GM19025 (cell line): ENCODE measurements around the gene BLOC1S3.

Experiments used
- ATAC-seq: cut with Tn5 transposase; IDR thresholded peaks from one replicate; pipeline ENCODE4 v1.9.1; 2021; ENCODE audit warnings: mild to moderate bottlenecking, low read depth, moderate library complexity; ENCODE audit not compliant: unreplicated experiment

The BLOC1S3 gene

DNA sequence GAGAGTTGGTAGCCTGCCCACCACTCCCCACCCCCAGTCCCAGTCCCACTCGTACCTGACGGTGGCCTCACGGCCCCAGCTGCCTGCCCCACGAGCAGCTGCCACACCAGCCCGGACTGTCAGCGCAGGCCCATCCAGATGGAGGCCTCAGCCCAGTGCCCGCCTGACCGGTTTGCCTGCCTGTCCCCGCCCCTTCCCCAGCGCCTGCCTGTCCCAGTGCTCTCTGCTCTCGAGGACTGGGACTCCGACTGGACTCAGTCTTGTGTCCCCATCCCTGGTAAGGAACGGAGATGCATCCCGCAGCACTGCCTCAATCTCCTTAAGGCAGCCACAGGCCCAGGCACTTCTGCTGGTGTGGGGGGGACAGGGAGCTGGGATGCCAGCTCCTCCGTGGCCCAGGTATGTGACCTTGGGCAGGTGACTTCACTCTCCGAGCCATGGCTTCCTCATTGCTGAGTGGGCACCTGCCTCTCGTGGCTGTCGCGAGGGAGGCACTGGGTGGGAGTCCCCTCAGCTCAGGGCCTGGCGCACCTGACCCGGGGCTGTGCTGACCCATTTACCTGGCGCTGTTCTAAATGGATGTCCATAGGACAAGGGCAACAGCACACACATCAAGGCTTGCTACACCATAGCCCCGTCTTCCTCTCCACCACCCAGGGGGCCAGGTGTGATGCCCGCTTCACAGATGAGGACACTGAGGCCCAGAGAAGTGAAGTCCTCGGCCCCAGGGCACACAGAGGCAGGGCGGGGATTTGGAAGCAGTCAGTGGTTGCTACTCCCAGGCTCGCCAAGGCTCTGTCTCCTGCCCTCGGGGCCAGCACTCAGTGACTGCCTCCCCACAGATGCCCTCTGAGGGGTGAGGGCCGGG lies 17.5 kb upstream of the BLOC1S3 start, which contains the start of gene NKPD1:
TSS of gene NKPD1 (minus strand) at position 113 of the 868 bp plus-strand sequence. CDS start 832 bp downstream, outside the sequence.
- ATAC-seq, result no peak

- ATAC-seq, result no peak
These were observed 16.6 kb upstream of the BLOC1S3 start for GRCh38 chr19:45161738-45162607.

- ATAC-seq, result no peak
These were observed 15.9 kb upstream of the BLOC1S3 start for GRCh38 chr19:45162608-45163143.

DNA sequence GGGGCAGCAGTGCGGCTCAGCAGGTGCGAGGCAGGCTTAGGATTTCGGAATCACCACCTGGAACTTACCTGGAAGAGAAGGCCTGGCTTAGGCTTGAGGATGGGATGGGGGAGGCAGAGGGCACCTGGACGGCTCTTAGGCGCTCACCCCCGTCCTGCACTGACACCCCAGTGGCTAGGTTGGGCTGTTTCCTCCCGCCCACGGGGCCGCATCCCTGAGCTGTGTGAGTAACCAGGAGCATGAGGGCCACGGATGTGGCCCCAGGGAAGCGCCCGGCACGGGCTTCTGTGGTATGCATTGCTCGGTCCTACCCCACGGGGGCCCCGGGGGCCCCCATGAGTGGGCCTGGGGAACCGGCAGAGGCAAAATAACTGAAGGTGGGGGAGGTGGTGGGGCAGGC lies 15.4 kb upstream of the BLOC1S3 start:
- ATAC-seq, result no peak

- no peak for ATAC-seq
These were observed 14.7 kb upstream of the BLOC1S3 start for GRCh38 chr19:45163751-45164460.

GRCh38 chr19:45164577-45165335 lies 13.8 kb upstream of the BLOC1S3 start:
- peak; percentile 82 for ATAC-seq

DNA sequence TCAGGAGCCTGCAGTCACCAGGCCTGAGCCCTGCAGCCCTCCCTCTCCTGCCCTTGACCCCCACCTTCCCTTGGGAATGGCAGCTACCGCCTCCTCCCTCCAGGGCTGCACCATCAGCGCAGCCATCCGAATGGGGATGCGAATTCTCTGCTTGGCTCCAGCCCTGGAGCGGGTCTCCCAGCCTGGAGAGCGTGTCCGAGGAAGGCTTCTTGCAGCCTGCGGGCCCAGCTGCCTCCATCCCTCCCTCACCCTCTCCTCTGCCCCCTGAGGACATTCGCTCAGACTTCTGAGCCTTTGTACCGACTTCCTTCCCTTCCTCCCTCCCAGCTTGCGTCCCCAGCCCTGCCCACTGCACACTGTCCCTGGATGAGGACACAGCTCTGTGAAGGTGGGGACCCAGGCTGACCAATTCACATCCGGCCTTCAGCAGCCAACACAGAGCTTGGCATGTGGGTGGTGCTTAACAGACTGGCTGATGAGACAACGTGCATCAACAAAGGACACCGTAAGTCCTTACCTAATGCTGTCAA lies 11.8 kb upstream of the BLOC1S3 start:
- no peak for ATAC-seq

DNA sequence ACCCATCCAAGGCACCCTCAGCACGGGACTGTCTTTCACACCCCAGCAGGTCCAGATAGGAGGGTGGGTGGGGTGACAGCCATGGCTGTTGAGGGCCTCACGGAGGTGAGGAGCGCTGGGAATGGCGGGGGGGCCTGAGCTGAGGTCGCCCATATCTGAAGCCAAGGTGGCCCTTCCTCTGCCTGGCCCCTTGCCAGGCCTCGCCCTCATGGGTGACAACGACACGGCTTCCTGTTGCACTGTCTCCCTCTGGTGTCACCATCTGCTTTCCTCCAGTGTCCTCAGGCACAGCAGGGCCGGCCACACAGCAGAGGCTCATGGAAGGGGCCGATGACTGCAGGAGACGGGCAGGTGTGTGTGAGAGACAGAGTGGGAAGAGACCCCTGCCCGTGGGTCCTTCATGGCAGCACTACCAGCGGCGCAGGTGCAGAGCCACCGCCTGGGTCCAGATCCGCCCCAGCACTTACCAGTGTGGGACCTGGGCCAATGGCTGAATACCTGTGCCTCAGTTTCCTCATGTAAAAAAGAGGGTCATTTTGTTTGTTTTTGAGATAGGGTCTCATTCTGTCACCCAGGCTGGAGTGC lies 9.7 kb upstream of the BLOC1S3 start:
- ATAC-seq, result no peak

DNA sequence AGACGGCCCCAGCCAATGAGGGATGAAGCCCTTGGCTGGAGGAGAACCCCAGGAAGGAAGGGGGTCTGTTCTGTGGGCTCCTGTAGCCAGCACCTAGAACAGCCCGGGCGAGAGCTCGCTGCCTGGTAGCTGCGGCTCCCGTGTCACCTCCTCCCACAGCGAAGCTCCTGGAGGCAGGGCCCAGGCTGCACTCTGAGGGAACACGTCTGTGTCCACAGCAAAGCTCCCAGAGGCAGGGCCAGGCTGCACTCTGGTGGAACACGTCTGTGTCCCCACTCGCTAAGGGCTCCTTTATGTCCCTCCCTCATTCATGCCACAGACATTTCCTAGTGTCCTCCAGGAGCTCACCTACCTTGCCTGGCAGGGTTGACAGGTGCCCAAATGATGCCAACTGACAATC lies 9.0 kb upstream of the BLOC1S3 start:
- no peak for ATAC-seq

DNA sequence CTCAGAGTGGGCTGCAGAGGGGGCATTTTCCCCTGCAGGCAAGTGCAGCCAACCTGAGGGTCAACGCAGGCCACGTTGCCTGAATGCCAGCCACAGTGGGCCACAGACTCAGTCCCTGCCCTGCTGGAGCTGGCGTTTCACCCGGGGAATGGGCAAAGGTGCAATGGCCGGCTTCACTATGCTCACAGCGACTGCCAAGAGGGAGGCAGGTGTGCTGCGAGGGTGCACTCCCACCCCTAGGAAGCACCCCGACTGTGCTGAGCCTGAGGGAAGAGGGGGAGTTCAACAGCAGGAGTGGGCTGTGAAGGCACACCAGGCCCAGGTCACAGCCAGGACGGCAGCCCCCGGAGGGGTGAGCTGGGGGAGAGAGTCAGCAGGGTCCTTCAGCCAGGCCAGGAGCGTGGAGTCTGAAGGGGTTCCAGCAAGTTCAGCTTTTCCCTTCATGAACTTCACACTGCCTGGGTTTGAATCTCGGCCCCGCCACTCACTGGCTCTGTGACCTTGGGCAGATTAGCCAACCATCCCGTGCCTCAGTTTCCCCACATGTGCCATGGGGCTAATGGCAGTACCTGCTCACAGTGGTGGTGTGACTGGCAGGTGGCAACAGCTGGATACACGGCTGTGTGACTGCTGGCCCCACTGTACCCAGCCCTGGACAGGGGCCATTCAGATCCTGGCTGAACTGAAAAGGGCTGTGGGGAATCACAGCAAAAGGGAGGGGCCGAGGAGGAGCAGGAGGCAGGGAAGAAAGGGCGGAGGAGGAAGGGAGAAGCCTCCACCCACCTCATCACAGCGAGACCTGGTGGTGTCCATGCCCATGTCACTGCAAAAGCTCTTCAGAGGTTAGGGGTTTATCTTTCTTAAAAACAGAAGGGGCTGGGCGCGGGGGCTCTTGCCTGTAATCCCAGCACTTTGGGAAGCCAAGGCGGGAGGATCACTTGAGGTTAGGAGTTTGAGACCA lies 8.2 kb upstream of the BLOC1S3 start:
- ATAC-seq, result no peak

DNA sequence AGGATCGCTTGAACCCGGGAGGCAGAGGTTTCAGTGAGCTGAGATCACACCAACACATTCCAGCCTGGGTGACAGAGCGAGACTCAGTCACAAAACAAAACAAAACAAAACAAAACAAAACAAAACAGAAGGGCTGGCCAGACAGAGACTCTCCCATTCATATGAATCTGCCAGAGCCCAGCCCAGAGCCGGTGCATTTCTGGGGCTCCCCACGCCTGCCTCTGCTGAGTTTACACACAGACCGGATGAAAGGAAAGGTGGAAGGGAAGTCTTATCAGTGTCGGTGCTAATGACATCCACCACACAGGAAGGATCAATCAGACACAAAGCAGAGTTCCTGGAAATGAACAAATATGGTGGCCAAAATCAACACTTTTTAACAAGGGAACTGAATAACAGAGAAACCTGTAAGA lies 7.4 kb upstream of the BLOC1S3 start:
- no peak for ATAC-seq

- no peak for ATAC-seq
These were observed 6.4 kb upstream of the BLOC1S3 start for GRCh38 chr19:45172173-45172572.

DNA sequence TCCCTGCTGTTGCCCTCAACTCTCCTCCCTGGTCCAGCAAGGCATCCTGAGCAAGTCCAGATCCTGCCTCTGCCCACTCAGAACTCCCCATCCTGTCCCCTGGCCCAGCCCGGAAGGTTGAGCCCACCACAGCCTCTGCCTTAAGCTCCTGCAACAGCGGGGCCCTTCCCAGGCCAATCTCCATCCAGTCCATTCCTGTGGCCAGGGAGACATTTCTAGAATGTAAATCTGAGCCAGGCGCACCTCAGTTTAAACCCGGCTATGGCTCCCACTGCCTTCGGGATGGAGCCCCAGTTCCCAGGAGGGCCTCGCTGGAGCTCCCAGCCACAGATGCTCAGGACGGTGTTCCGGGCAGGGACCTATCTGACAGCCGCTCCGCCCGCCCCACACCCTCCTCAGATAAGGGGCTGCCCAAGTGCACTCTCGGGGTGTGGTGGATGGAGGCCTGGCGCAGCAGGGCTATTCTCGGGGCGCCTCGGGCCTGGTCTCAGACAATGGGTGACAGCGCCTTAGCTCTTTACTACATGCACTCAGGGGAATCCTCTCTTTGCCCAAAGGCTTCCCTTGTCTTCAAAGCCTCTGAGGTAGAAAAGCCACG lies 5.9 kb upstream of the BLOC1S3 start:
- no peak for ATAC-seq

GRCh38 chr19:45173816-45174215 lies 4.8 kb upstream of the BLOC1S3 start:
- no peak for ATAC-seq

DNA sequence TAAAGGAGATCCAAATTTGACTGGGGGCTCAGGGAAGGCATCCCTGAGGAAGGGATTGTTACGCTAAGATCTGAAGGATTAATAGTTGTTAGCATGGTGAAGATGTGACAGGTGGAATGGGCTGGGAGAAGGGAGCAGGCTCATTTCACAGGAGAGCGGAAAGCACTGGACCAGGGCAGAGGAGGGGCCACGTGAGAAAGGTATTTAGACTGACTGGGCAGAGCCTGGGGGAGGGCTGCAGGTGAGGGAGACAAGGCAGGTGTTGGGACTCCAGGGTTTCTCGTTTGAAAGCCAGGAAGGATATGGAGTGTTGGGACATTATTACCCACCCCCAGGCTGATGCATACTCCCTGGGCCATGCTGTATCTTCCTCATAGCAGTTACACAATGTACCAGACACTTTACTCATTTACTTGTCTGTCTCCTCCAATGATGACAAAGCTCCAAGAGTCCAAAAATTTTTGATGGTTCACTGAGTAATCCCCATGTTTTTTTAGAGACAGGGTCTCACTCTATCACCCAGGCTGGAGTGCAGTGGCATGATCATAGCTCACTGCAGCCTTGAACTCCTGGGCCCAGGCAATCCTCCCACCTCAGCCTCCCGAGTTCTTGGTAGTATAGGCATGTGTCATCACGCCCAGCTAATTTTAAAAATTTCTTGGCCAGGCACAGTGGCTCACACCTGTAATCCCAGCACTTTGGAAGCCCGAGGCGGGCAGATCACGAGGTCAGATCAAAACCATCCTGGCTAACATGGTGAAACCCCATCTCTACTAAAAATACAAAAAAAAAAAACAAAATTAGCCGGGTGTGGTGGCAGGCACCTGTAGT lies 2.9 kb upstream of the BLOC1S3 start:
- ATAC-seq, result no peak

DNA sequence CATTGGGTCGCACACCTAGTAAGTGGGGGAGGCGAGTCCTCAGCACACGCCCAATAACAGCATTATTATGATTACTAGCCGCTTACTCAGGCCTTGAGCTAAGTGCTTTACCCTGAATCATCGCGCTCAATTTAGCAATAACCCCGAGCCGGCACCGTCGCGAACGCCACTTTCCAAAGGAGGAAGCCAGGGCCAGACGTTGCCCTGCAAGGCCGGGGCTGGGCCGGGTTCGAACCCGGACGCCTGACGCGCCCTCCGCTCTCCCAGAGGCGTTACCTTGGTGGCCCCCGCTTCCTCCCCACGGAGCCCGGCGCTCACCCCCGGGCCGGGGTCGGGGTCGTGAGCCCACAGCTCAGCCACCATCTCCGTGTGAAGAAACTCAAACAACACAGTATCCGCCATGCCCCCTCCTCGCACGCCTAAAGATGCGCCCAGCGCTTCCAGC lies 745 bp upstream of the BLOC1S3 start, which contains the start of gene TRAPPC6A:
TSS of gene TRAPPC6A (minus strand) at position 421 of the 445 bp plus-strand sequence. CDS start at position 402, 19 bp downstream.
- peak; percentile 6 for ATAC-seq
